ENCODE results near the gene OR5A1. TPM values are rescaled to one million over a fixed set of nuclear protein-coding genes. Genes with fewer than 3 reads are reported as not detected.

OR5A1 gene
- total RNA-seq, 4 donors from 2014 or later, result not detected

DNA sequence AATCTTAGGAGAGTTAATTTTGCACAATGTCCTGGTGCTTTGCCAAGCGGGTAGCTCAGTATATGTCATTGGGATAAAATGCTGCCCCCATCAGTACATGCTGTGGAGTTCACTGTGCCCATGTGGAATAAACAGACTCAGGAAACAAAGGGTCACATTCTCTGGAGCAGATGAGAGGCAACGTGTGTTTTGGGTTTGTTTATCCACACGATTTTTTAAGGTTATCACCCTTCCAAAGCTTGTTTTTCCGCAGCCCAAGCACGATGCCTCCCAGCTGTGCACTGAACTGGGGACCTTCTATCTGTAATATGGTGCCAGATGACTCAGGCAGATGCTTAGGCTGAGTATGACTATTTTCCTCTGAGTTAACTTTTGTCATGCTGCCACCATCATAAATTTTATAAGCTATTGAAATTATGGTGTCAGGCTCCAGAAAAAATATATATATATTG, 26.9 kb downstream of the OR5A1 start:
- 31% methylated on average over 5 of the region's 5 CpGs for WGBS, 2 donors (ENCODE audit: low coverage in 1 of 2)
- H3K4me3 ChIP-seq, result no peak overlapping the region
- no peaks in the 10 kb centered on the region for H3K27me3 ChIP-seq
- TF ChIP-seq POLR2AphosphoS5 (IDR thresholded peaks at IDR 0.05), result peak; percentile 7
- TF ChIP-seq, protein P1, sequence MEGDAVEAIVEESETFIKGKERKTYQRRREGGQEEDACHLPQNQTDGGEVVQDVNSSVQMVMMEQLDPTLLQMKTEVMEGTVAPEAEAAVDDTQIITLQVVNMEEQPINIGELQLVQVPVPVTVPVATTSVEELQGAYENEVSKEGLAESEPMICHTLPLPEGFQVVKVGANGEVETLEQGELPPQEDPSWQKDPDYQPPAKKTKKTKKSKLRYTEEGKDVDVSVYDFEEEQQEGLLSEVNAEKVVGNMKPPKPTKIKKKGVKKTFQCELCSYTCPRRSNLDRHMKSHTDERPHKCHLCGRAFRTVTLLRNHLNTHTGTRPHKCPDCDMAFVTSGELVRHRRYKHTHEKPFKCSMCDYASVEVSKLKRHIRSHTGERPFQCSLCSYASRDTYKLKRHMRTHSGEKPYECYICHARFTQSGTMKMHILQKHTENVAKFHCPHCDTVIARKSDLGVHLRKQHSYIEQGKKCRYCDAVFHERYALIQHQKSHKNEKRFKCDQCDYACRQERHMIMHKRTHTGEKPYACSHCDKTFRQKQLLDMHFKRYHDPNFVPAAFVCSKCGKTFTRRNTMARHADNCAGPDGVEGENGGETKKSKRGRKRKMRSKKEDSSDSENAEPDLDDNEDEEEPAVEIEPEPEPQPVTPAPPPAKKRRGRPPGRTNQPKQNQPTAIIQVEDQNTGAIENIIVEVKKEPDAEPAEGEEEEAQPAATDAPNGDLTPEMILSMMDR (IDR thresholded peaks at IDR 0.05), result no peak
- H3K27ac ChIP-seq, result no peak overlapping the region
- no peaks in the 10 kb centered on the region for H3K4me1 ChIP-seq
- no peaks in the 10 kb centered on the region for H3K36me3 ChIP-seq
- peak; percentile 81 for ATAC-seq
- no peaks in the 10 kb centered on the region for H3K9me3 ChIP-seq

- Histone ChIP-seq H3K27ac (no peak within 1 kb of the TSS), H3K27me3 (no peaks in the 10 kb centered on the region), H3K36me3 (no peaks in the 10 kb centered on the region), H3K9me3 (no peaks in the 10 kb centered on the region), H3K4me1 (no peaks in the 10 kb centered on the region), H3K4me3 (no peak within 1 kb of the TSS)
- no peak for ATAC-seq
- TF ChIP-seq EP300 (IDR thresholded peaks at IDR 0.05) (no peak), POLR2A (IDR thresholded peaks at IDR 0.05) (no peak), POLR2AphosphoS5 (IDR thresholded peaks at IDR 0.05) (no peak)
- TF ChIP-seq, protein P1 (IDR thresholded peaks at IDR 0.05), result no peak
These were observed 36.7 kb downstream of the OR5A1 start, which contains the start of gene OR4D10 for GRCh38 chr11:59473015-59473414. Gene OR4D10 (plus strand): TSS chr11:59473315. CDS start chr11:59477430, 4,115 bp downstream.

DNA sequence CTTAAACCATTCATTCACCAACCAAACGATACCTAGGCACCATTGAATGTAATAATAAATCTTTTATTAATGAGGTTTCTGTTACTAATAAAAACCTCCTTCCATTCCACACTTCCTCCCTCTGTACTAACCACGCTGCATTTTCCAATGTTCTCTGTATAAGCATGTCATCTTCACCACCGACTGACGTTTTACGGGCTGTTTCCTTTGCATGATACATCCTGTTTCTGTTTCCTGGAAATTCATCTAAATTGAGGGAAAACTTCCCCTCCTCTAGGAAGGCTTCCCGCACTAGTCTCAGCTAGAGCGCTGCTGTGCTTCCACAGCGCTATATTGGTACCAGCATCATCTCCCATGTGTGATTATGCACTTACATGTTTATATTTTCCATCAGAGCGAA, 38.9 kb downstream of the OR5A1 start:
- no peak overlapping the region for H3K4me3 ChIP-seq
- H3K4me1 ChIP-seq, result no peaks in the 10 kb centered on the region
- no peaks in the 10 kb centered on the region for H3K36me3 ChIP-seq
- ATAC-seq, result peak; percentile 43
- TF ChIP-seq POLR2AphosphoS5 (IDR thresholded peaks at IDR 0.05) (no peak), POLR2A (IDR thresholded peaks at IDR 0.05) (no peak), EP300 (IDR thresholded peaks at IDR 0.05) (no peak)
- TF ChIP-seq, protein P1 (IDR thresholded peaks at IDR 0.05), result no peak
- no peaks in the 10 kb centered on the region for H3K27me3 ChIP-seq
- 65 to 70% methylated on average over 6 to 7 of the region's 9 CpGs for WGBS, 2 donors (ENCODE audit: low coverage in 1 of 2)
- no peaks in the 10 kb centered on the region for H3K9me3 ChIP-seq
- no peak overlapping the region for H3K27ac ChIP-seq

GRCh38 chr11:59479906-59480305, 43.6 kb downstream of the OR5A1 start:
- no peaks in the 10 kb centered on the region for H3K36me3 ChIP-seq
- TF ChIP-seq EP300 (IDR thresholded peaks at IDR 0.05) (no peak), POLR2AphosphoS5 (IDR thresholded peaks at IDR 0.05) (no peak), POLR2A (IDR thresholded peaks at IDR 0.05) (no peak)
- TF ChIP-seq, protein P1 (IDR thresholded peaks at IDR 0.05), result no peak
- no peak for ATAC-seq
- H3K4me1 ChIP-seq, result no peaks in the 10 kb centered on the region
- H3K4me3 ChIP-seq, result no peak overlapping the region
- no peaks in the 10 kb centered on the region for H3K27me3 ChIP-seq
- H3K9me3 ChIP-seq, result no peaks in the 10 kb centered on the region
- no peak overlapping the region for H3K27ac ChIP-seq

DNA sequence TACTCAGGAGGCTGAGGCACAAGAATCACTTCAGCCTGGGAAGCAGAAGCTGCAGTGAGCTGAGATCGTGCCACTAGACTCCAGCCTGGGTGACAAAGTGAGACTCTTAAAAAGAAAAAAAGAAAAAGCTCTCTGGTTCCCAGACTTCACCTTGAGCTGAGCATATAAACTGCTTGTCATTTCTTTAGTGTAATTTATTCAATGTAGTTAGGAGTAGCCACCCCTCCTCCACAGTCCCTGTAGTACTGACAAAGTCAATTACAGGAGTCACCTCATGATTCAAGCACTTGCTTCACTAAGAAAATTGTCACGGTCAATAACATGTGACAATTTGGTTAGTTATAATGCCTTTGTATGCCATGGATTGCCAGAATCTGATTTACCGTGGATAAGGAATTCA, 44.1 kb downstream of the OR5A1 start:
- WGBS, 2 donors (ENCODE audit: low coverage in 1 of 2), result 68 to 78% methylated on average over 3 of the region's 3 CpGs
- Histone ChIP-seq H3K36me3 (no peaks in the 10 kb centered on the region), H3K4me3 (no peak overlapping the region), H3K9me3 (no peaks in the 10 kb centered on the region), H3K27ac (no peak overlapping the region), H3K27me3 (no peaks in the 10 kb centered on the region), H3K4me1 (no peaks in the 10 kb centered on the region)
- no peak for ATAC-seq
- no peak for TF ChIP-seq POLR2A (IDR thresholded peaks at IDR 0.05)
- no peak for TF ChIP-seq POLR2AphosphoS5 (IDR thresholded peaks at IDR 0.05)
- TF ChIP-seq, protein P1 (IDR thresholded peaks at IDR 0.05), result no peak
- no peak for TF ChIP-seq EP300 (IDR thresholded peaks at IDR 0.05)

Other genes starting within 250 kb of the OR5A1 start
- gene MPEG1, start 223.5 kb upstream of the OR5A1 start, total RNA-seq, result 10 to 100 TPM in 2 of 4 donors, 1 to 10 TPM in 2; 3.6 to 35.5 (median 11.4) TPM
- not detected for gene OR5AN1, start 77.6 kb upstream of the OR5A1 start, total RNA-seq
- not detected for gene OR5A2, start 10.1 kb upstream of the OR5A1 start, total RNA-seq
- not detected for gene OR4D6, start 20.5 kb downstream of the OR5A1 start, total RNA-seq
- not detected for gene OR4D10, start 36.8 kb downstream of the OR5A1 start, total RNA-seq
- not detected for gene OR4D11, start 67.1 kb downstream of the OR5A1 start, total RNA-seq
- gene OR4D9, start 75.1 kb downstream of the OR5A1 start, total RNA-seq, result not detected
- gene OSBP, start 179.3 kb downstream of the OR5A1 start, total RNA-seq, result 10 to 100 TPM; 31.4 to 39.7 (median 38.1) TPM
- 10 to 100 TPM; 13.9 to 16.3 (median 15.5) TPM for gene PATL1, start 232.6 kb downstream of the OR5A1 start, total RNA-seq

Measured in gastroesophageal sphincter (tissue), 4 donors.